Caki2 (cell line): Measurements from ENCODE around the gene PCSK6. TPM values are rescaled to one million over a fixed set of nuclear protein-coding genes. Genes with fewer than 3 reads are reported as not detected.
"Not testable (repeated sequence)": the region's sequence is repeated elsewhere in the genome, so short reads cannot be mapped to it uniquely, and the experiment has no call there.

Experiments used
- DNase-seq: peaks from one replicate; pipeline ENCODE4 v3.0.0-alpha.2; 2015; ENCODE audit warnings: low read depth
- in situ Hi-C: cut with HindIII; loops from 2 replicates; pipeline ENCODE4 v1.10.0; 2016; ENCODE audit warnings: low sequenced_read_pairs, low pct_unique_long_range_greater_than_20kb, mixed read lengths
- total RNA-seq: library from RNA; depleted of rRNA; stranded (reverse); fragments of >200 nt; shearing (Covaris generic); gene quantifications from 2 replicates; pipeline ENCODE4 v1.2.3, GENCODE V29; 2014; ENCODE audit warnings: low replicate concordance

Gene PCSK6
- total RNA-seq, 1 experiment from 2014 or later = 5.5 TPM

- DNase-seq = no peak
- in situ Hi-C loops = no loop called here
Measured at GRCh38 chr15:101429191-101429590, 60.3 kb downstream of the PCSK6 start.

GRCh38 chr15:101428758-101429157 is 60.7 kb downstream of the PCSK6 start:
- in situ Hi-C loops = no loop called here
- DNase-seq = no peak

GRCh38 chr15:101427606-101428487 is 61.7 kb downstream of the PCSK6 start:
- no peak for DNase-seq
- in situ Hi-C loops = no loop called here

- DNase-seq = no peak
- in situ Hi-C loops = no loop called here
Measured at GRCh38 chr15:101426761-101427333, 62.7 kb downstream of the PCSK6 start.

GRCh38 chr15:101425787-101426365 is 63.6 kb downstream of the PCSK6 start:
- DNase-seq = no peak
- in situ Hi-C loops = no loop called here

- in situ Hi-C loops = no loop called here
Measured at GRCh38 chr15:101424984-101425383, 64.5 kb downstream of the PCSK6 start.

GRCh38 chr15:101420232-101420631 is 69.3 kb downstream of the PCSK6 start:
- no peak for DNase-seq
- in situ Hi-C loops = no loop called here

More at GRCh38 chr15:101424984-101425383, 64.5 kb downstream of the PCSK6 start:
- DNase-seq = no peak

- DNase-seq, in situ Hi-C loops: not testable (repeated sequence)
Measured at GRCh38 chr15:101416475-101416874, 73.0 kb downstream of the PCSK6 start.

GRCh38 chr15:101413239-101413638 is 76.3 kb downstream of the PCSK6 start:
- DNase-seq = no peak
- in situ Hi-C loops = no loop called here

- in situ Hi-C loops = no loop called here
- DNase-seq = no peak
Measured at GRCh38 chr15:101411581-101411980, 77.9 kb downstream of the PCSK6 start.

- DNase-seq = no peak
- in situ Hi-C loops = no loop called here
Measured at GRCh38 chr15:101411085-101411484, 78.4 kb downstream of the PCSK6 start.

- in situ Hi-C loops = no loop called here
- DNase-seq = no peak
Measured at GRCh38 chr15:101410612-101411011, 78.9 kb downstream of the PCSK6 start.

GRCh38 chr15:101409621-101410020 is 79.9 kb downstream of the PCSK6 start:
- DNase-seq = no peak
- in situ Hi-C loops = no loop called here

GRCh38 chr15:101407966-101408775 is 81.3 kb downstream of the PCSK6 start:
- DNase-seq = no peak
- in situ Hi-C loops = no loop called here

GRCh38 chr15:101407439-101407838 is 82.1 kb downstream of the PCSK6 start:
- DNase-seq = no peak
- in situ Hi-C loops = no loop called here

GRCh38 chr15:101406526-101407195 is 82.8 kb downstream of the PCSK6 start:
- DNase-seq = no peak
- in situ Hi-C loops = no loop called here

GRCh38 chr15:101406036-101406435 is 83.5 kb downstream of the PCSK6 start:
- DNase-seq = no peak
- in situ Hi-C loops = no loop called here

GRCh38 chr15:101404245-101404644 is 85.3 kb downstream of the PCSK6 start:
- no peak for DNase-seq
- in situ Hi-C loops = no loop called here
